ENCODE measurements around the gene RNF181. TPM values are rescaled to one million over a fixed set of nuclear protein-coding genes. Genes with fewer than 3 reads are reported as not detected.

The RNF181 gene
- total and polyA plus RNA-seq, 2 of the 13 experiments (the other 11 are each of a cell fraction or from before 2014, with no cell fraction given) = 224 to 578 TPM

- TF ChIP-seq GATAD1 (CRISPR knock-in tag; IDR thresholded peaks at IDR 0.05) = 0 out of 2 replicates have a peak, but pooled peaks have one; percentile 28
- TF ChIP-seq ASH2L (IDR thresholded peaks at IDR 0.05; ENCODE audit: insufficient read length, low read depth, low read length) = no peak
- TF ChIP-seq TFDP2 (CRISPR knock-in tag; IDR thresholded peaks at IDR 0.05) = no peak
- TF ChIP-seq MTF2 (CRISPR knock-in tag; IDR thresholded peaks at IDR 0.05; ENCODE audit: borderline replicate concordance) = no peak
- no peak for TF ChIP-seq TERF1 (CRISPR knock-in tag; IDR thresholded peaks at IDR 0.05)
- no peak for TF ChIP-seq ZNF274 (CRISPR knock-in tag; IDR thresholded peaks at IDR 0.05)
- no peak for TF ChIP-seq ZNF224 (CRISPR knock-in tag; IDR thresholded peaks at IDR 0.05)
- no peak for TF ChIP-seq KAT2B (IDR thresholded peaks at IDR 0.05; ENCODE audit: borderline replicate concordance, low read depth, low read length)
- no peak for TF ChIP-seq MAFG (CRISPR knock-in tag; IDR thresholded peaks at IDR 0.05)
- TF ChIP-seq MTA1 (CRISPR knock-in tag; IDR thresholded peaks at IDR 0.05; ENCODE audit: borderline replicate concordance) = no peak
- TF ChIP-seq ZNF510 (CRISPR knock-in tag; IDR thresholded peaks at IDR 0.05; ENCODE audit: low read depth) = no peak
- no peak for TF ChIP-seq SOX6 (IDR thresholded peaks at IDR 0.05)
- peak; percentile 83 for TF ChIP-seq SOX6 (CRISPR knock-in tag; IDR thresholded peaks at IDR 0.05)
- TF ChIP-seq, protein P1, sequence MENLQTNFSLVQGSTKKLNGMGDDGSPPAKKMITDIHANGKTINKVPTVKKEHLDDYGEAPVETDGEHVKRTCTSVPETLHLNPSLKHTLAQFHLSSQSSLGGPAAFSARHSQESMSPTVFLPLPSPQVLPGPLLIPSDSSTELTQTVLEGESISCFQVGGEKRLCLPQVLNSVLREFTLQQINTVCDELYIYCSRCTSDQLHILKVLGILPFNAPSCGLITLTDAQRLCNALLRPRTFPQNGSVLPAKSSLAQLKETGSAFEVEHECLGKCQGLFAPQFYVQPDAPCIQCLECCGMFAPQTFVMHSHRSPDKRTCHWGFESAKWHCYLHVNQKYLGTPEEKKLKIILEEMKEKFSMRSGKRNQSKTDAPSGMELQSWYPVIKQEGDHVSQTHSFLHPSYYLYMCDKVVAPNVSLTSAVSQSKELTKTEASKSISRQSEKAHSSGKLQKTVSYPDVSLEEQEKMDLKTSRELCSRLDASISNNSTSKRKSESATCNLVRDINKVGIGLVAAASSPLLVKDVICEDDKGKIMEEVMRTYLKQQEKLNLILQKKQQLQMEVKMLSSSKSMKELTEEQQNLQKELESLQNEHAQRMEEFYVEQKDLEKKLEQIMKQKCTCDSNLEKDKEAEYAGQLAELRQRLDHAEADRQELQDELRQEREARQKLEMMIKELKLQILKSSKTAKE (CRISPR knock-in tag; IDR thresholded peaks at IDR 0.05; ENCODE audit: borderline replicate concordance) = peak; percentile 42; the same call in 1 of the 2 replicates
- no peak for TF ChIP-seq TEAD2 (CRISPR knock-in tag; IDR thresholded peaks at IDR 0.05)
- TF ChIP-seq ZSCAN25 (CRISPR knock-in tag; IDR thresholded peaks at IDR 0.05) = no peak
- TF ChIP-seq ZNF207 (IDR thresholded peaks at IDR 0.05; ENCODE audit: borderline replicate concordance) = no peak
- peak; percentile 24; the same call in 1 of the 2 replicates for TF ChIP-seq ZFX (CRISPR knock-in tag; IDR thresholded peaks at IDR 0.05; ENCODE audit: low read depth)
- no peak for TF ChIP-seq DDIT3 (CRISPR knock-in tag; IDR thresholded peaks at IDR 0.05)
- TF ChIP-seq SRF (IDR thresholded peaks at IDR 0.05; ENCODE audit: low read depth, low read length) = no peak
- 0 out of 2 replicates have a peak, but pooled peaks have one; percentile 4 for TF ChIP-seq ZNF557 (CRISPR knock-in tag; IDR thresholded peaks at IDR 0.05)
- TF ChIP-seq, protein P2, sequence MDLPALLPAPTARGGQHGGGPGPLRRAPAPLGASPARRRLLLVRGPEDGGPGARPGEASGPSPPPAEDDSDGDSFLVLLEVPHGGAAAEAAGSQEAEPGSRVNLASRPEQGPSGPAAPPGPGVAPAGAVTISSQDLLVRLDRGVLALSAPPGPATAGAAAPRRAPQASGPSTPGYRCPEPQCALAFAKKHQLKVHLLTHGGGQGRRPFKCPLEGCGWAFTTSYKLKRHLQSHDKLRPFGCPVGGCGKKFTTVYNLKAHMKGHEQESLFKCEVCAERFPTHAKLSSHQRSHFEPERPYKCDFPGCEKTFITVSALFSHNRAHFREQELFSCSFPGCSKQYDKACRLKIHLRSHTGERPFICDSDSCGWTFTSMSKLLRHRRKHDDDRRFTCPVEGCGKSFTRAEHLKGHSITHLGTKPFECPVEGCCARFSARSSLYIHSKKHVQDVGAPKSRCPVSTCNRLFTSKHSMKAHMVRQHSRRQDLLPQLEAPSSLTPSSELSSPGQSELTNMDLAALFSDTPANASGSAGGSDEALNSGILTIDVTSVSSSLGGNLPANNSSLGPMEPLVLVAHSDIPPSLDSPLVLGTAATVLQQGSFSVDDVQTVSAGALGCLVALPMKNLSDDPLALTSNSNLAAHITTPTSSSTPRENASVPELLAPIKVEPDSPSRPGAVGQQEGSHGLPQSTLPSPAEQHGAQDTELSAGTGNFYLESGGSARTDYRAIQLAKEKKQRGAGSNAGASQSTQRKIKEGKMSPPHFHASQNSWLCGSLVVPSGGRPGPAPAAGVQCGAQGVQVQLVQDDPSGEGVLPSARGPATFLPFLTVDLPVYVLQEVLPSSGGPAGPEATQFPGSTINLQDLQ (CRISPR knock-in tag; IDR thresholded peaks at IDR 0.05) = no peak
These were observed 37.4 kb upstream of the RNF181 start (continued) for GRCh38 chr2:85558160-85558559.
